Osteoblast (primary cell): ENCODE measurements around the gene PYROXD2. TPM values are rescaled to one million over a fixed set of nuclear protein-coding genes. Genes with fewer than 3 reads are reported as not detected.

Experiments
- DNase-seq: peaks from one replicate; pipeline ENCODE4 v3.0.0; 2011; ENCODE audit warnings: low spot score, mixed read lengths; ENCODE audit not compliant: insufficient read length; ENCODE audit errors: missing footprints
- H2AFZ ChIP-seq: 2 replicates; pipeline ENCODE4 v1.6.0; 2011; ENCODE audit warnings: mild to moderate bottlenecking, low read length
- H3K27ac ChIP-seq: 2 replicates; pipeline ENCODE4 v1.5.1; 2011; ENCODE audit warnings: mild to moderate bottlenecking, low read depth, low read length, moderate library complexity
- H3K27me3 ChIP-seq: 2 replicates; pipeline ENCODE4 v1.6.0; 2012; ENCODE audit warnings: mild to moderate bottlenecking, control low read depth, inconsistent platforms, low read length, moderate library complexity; ENCODE audit not compliant: insufficient read depth
- H3K36me3 ChIP-seq: 2 replicates; pipeline ENCODE4 v1.5.1; 2011; ENCODE audit warnings: mild to moderate bottlenecking, low read length, control low read depth, moderate library complexity; ENCODE audit not compliant: insufficient read depth
- H3K4me1 ChIP-seq: 2 replicates; pipeline ENCODE4 v1.5.1; 2011; ENCODE audit warnings: mild to moderate bottlenecking, low read length, control low read depth, moderate library complexity; ENCODE audit not compliant: insufficient read depth
- H3K4me2 ChIP-seq: 2 replicates; pipeline ENCODE4 v1.6.0; 2011; ENCODE audit warnings: mild to moderate bottlenecking, low read length; ENCODE audit not compliant: insufficient read depth
- H3K4me3 ChIP-seq: fragments of 200-600 bp; sonication (generic); 3 replicates; pipeline ENCODE4 v1.5.1; 2012; ENCODE audit warnings: mild to moderate bottlenecking, low read length, inconsistent platforms; ENCODE audit not compliant: insufficient read depth
- H3K79me2 ChIP-seq: 2 replicates; pipeline ENCODE4 v1.6.0; 2012; ENCODE audit warnings: mild to moderate bottlenecking, low read length, control low read depth, inconsistent platforms; ENCODE audit not compliant: insufficient read depth
- H3K9me3 ChIP-seq: 2 replicates; pipeline ENCODE4 v1.5.1; 2011; ENCODE audit warnings: low read depth, low read length, control low read depth
- H4K20me1 ChIP-seq: 2 replicates; pipeline ENCODE4 v1.6.0; 2012; ENCODE audit warnings: mild to moderate bottlenecking, low read length, control low read depth; ENCODE audit not compliant: insufficient read depth
- total RNA-seq: library from RNA; depleted of rRNA; stranded (reverse); fragments of >200 nt; gene quantifications from 2 replicates; pipeline ENCODE4 v1.2.3, GENCODE V29; 2012
- TF ChIP-seq, protein P1 (sequence below): IDR thresholded peaks from 2 replicates; pipeline ENCODE4 v1.5.1; 2011; ENCODE audit warnings: mild to moderate bottlenecking, low read depth, low read length, moderate library complexity; ENCODE audit errors: extremely low read depth

The PYROXD2 gene
- total RNA-seq, 1 donor: 11.6 TPM

DNA sequence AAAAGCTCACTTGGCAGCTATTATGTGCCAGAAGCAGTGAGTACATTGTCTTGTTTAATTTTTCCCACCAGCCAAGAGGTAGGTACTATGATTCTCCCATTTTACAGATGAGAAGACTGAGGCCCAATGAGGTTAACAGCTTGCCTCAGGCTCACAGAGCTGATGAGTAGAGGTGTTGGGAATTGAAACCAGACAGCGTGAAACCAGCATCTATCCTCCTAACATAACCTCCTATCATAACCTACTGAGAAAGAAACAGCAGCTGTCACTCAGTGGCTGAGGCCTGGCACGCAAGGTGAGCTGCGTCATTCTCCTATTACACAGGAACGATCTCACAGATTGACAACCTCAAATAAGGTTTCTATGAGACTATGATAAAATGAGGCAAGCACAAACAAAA lies 6.2 kb downstream of the PYROXD2 start:
- no peak for DNase-seq
- Histone ChIP-seq H3K4me1 (peaks cover 14% of the 10 kb centered on the region), H3K9me3 (no peaks in the 10 kb centered on the region), H3K27me3 (no peaks in the 10 kb centered on the region), H4K20me1 (no peaks in the 10 kb centered on the region), H3K4me2 (no peak overlapping the region), H2AFZ (no peak overlapping the region), H3K36me3 (peaks cover 5% of the 10 kb centered on the region), H3K27ac (no peak overlapping the region), H3K4me3 (no peak overlapping the region), H3K79me2 (no peaks in the 10 kb centered on the region)
- TF ChIP-seq, protein P1, sequence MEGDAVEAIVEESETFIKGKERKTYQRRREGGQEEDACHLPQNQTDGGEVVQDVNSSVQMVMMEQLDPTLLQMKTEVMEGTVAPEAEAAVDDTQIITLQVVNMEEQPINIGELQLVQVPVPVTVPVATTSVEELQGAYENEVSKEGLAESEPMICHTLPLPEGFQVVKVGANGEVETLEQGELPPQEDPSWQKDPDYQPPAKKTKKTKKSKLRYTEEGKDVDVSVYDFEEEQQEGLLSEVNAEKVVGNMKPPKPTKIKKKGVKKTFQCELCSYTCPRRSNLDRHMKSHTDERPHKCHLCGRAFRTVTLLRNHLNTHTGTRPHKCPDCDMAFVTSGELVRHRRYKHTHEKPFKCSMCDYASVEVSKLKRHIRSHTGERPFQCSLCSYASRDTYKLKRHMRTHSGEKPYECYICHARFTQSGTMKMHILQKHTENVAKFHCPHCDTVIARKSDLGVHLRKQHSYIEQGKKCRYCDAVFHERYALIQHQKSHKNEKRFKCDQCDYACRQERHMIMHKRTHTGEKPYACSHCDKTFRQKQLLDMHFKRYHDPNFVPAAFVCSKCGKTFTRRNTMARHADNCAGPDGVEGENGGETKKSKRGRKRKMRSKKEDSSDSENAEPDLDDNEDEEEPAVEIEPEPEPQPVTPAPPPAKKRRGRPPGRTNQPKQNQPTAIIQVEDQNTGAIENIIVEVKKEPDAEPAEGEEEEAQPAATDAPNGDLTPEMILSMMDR: no peak

DNA sequence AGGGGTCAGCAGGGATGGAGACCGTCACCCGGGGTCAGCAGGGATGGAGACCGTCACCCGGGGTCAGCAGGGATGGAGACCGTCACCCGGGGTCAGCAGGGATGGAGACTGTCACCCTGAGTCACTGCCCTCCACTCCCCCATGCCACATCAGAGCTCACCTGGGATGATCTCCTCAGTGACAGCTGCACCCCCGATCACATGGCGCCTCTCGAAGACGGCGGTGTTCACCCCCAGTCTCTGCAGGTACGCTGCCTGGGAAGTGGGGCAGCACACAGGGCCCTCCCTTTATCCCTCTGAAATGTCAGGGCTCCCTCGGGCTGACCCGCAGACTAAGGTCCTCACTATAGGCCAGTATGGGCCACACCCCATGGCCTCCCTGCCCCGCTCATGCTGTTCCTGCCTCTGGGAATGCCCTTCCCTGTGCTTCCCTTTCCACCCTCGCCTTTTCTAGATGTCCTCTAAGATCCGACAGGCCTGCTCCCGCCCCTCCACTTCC lies 7.2 kb downstream of the PYROXD2 start:
- peaks cover 21% of the 10 kb centered on the region for H3K4me1 ChIP-seq
- H4K20me1 ChIP-seq: no peaks in the 10 kb centered on the region
- no peak overlapping the region for H3K4me3 ChIP-seq
- no peaks in the 10 kb centered on the region for H3K9me3 ChIP-seq
- no peak for DNase-seq
- TF ChIP-seq, protein P1: no peak
- no peak overlapping the region for H2AFZ ChIP-seq
- no peaks in the 10 kb centered on the region for H3K27me3 ChIP-seq
- no peak overlapping the region for H3K27ac ChIP-seq
- H3K79me2 ChIP-seq: no peaks in the 10 kb centered on the region
- H3K36me3 ChIP-seq: peaks cover 5% of the 10 kb centered on the region
- no peak overlapping the region for H3K4me2 ChIP-seq

DNA sequence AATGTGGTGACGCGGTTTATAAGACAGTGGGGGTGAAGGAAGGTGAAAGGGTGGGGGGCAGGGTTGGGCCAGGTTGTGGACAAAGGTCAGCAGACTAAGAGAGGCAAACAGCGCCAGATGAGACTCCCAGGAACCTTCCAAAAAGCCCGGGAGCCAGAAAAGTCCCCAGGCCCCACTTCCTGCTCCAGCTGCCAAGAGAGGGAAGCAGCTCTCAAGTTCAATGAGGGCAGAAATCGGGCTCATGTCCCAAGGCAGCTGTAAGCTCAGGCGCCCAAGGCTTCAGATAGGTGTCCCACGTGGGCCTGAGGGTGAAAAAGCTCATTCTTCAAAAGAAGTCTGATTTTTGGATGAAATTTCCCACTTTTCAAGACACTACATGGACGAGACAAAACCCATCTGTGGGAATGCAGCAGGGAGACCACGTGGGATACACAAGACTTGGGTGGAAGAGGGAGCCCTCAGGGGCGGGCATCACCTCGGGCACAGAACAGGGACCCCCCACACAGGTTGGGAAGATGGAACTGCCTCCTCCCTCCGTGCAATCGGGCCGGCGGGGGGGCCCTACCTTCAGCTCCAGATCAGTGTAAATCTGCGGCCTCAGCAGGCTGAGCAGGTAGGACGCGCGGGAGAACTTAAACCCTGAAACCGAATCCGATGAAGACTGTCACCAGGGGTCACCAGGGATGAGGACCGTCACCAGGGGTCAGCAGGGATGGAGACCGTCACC lies 7.8 kb downstream of the PYROXD2 start:
- no peak for DNase-seq
- no peaks in the 10 kb centered on the region for H3K79me2 ChIP-seq
- peaks cover 5% of the 10 kb centered on the region for H3K36me3 ChIP-seq
- no peaks in the 10 kb centered on the region for H3K9me3 ChIP-seq
- no peak overlapping the region for H3K27ac ChIP-seq
- TF ChIP-seq, protein P1: no peak
- H3K4me1 ChIP-seq: peaks cover 21% of the 10 kb centered on the region
- no peaks in the 10 kb centered on the region for H3K27me3 ChIP-seq
- no peak overlapping the region for H2AFZ ChIP-seq
- H3K4me2 ChIP-seq: no peak overlapping the region
- H4K20me1 ChIP-seq: no peaks in the 10 kb centered on the region
- no peak overlapping the region for H3K4me3 ChIP-seq

DNA sequence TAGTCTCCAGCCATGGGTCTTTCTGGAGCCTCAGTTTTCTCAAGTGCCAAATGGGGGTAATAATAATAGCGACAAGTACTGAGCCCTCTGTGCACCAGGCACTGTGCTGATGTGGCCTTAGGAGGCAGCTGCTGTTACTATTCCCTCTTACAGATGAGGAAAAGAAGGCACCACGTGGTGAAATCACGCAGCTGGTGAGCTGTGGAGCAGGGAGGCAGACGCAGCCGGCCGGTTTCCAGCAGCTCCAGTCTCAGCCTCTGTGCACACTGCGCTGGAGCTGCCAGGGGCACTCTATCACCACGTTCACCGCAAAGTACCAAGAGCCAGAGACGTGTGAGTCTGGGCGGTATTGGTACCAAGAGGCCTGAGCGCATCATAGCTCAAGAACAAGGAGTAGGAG lies 9.6 kb downstream of the PYROXD2 start:
- no peaks in the 10 kb centered on the region for H3K27me3 ChIP-seq
- H3K36me3 ChIP-seq: peaks cover 3% of the 10 kb centered on the region
- H3K4me3 ChIP-seq: no peak overlapping the region
- no peak overlapping the region for H3K4me2 ChIP-seq
- no peaks in the 10 kb centered on the region for H3K9me3 ChIP-seq
- peaks cover 21% of the 10 kb centered on the region for H3K4me1 ChIP-seq
- H2AFZ ChIP-seq: no peak overlapping the region
- no peaks in the 10 kb centered on the region for H3K79me2 ChIP-seq
- TF ChIP-seq, protein P1: no peak
- no peaks in the 10 kb centered on the region for H4K20me1 ChIP-seq
- H3K27ac ChIP-seq: no peak overlapping the region
- DNase-seq: no peak
